Inferior parietal cortex (tissue), 1 donor: Measurements from ENCODE around the gene DOCK7.
"Not testable (repeated sequence)": the region's sequence is repeated elsewhere in the genome, so short reads cannot be mapped to it uniquely, and the experiment has no call there.

Experiments
- DNase-seq: peaks from one replicate; pipeline ENCODE4 v3.0.0-alpha.2; 2016; ENCODE audit errors: extremely low spot score

Gene DOCK7

GRCh38 chr1:62610588-62610987 lies 77.6 kb downstream of the DOCK7 start:
- DNase-seq = not testable (repeated sequence)

GRCh38 chr1:62608905-62609304 lies 79.3 kb downstream of the DOCK7 start:
- no peak for DNase-seq

GRCh38 chr1:62601457-62601856 lies 86.7 kb downstream of the DOCK7 start:
- DNase-seq = no peak

- no peak for DNase-seq
Observed at GRCh38 chr1:62599044-62599443, 89.1 kb downstream of the DOCK7 start.

- no peak for DNase-seq
Observed at GRCh38 chr1:62597281-62597680, 90.9 kb downstream of the DOCK7 start, which contains the start of gene ANGPTL3. Gene ANGPTL3 (plus strand): TSS chr1:62597520. CDS start chr1:62597567, 47 bp downstream.

GRCh38 chr1:62595647-62596046 lies 92.5 kb downstream of the DOCK7 start:
- DNase-seq = no peak

GRCh38 chr1:62593825-62594394 lies 94.3 kb downstream of the DOCK7 start:
- DNase-seq = no peak

- DNase-seq = no peak
Observed at GRCh38 chr1:62590970-62591368, 97.2 kb downstream of the DOCK7 start.

- DNase-seq = no peak
Observed at GRCh38 chr1:62590255-62590969, 97.8 kb downstream of the DOCK7 start.

- DNase-seq = no peak
Observed at GRCh38 chr1:62589321-62589720, 98.9 kb downstream of the DOCK7 start.

- no peak for DNase-seq
Observed at GRCh38 chr1:62588000-62588399, 100.2 kb downstream of the DOCK7 start.

- DNase-seq = no peak
Observed at GRCh38 chr1:62585469-62586155, 102.6 kb downstream of the DOCK7 start.

GRCh38 chr1:62573675-62574074 lies 114.5 kb downstream of the DOCK7 start:
- no peak for DNase-seq

GRCh38 chr1:62572476-62572875 lies 115.7 kb downstream of the DOCK7 start:
- no peak for DNase-seq

- not testable (repeated sequence) for DNase-seq
Observed at GRCh38 chr1:62571517-62571916, 116.7 kb downstream of the DOCK7 start.

GRCh38 chr1:62567926-62568325 lies 120.3 kb downstream of the DOCK7 start:
- not testable (repeated sequence) for DNase-seq

GRCh38 chr1:62567182-62567581 lies 121.0 kb downstream of the DOCK7 start:
- DNase-seq = not testable (repeated sequence)

GRCh38 chr1:62561306-62561705 lies 126.9 kb downstream of the DOCK7 start:
- no peak for DNase-seq

GRCh38 chr1:62544570-62544969 lies 143.6 kb downstream of the DOCK7 start:
- DNase-seq = no peak

- DNase-seq = no peak
Observed at GRCh38 chr1:62541048-62541447, 147.1 kb downstream of the DOCK7 start.

GRCh38 chr1:62539028-62539447 lies 149.1 kb downstream of the DOCK7 start:
- no peak for DNase-seq

- DNase-seq = no peak
Observed at GRCh38 chr1:62536865-62537264, 151.3 kb downstream of the DOCK7 start.
